ENCODE measurements around the gene MYO7A. TPM values are rescaled to one million over a fixed set of nuclear protein-coding genes. Genes with fewer than 3 reads are reported as not detected.

The MYO7A gene
- total RNA-seq, 1 donor from 2014 or later, result 0.82 TPM

DNA sequence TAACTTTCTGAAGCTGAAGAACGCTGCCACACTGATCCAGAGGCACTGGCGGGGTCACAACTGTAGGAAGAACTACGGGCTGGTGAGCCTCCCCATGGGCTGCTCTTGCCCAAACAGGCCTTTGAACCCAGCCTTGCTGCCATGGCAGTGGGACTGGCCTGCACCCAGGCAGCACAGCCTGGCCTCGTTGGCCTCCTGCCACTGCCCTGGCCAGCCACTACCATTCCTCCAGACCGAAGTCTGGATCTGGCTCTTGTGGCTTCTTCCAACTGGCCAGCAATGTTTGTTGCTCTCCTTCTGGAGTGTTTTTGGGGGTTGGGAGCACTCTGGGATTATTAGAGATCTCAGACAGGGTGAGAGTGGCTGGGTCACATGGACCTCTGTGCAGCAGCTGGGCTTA lies 51.0 kb downstream of the MYO7A start:
- DNase-seq (ENCODE audit: low spot score in 2 of 2), result peak in 1 of 2 donors; percentile 42
- no peak for FAIRE-seq

DNA sequence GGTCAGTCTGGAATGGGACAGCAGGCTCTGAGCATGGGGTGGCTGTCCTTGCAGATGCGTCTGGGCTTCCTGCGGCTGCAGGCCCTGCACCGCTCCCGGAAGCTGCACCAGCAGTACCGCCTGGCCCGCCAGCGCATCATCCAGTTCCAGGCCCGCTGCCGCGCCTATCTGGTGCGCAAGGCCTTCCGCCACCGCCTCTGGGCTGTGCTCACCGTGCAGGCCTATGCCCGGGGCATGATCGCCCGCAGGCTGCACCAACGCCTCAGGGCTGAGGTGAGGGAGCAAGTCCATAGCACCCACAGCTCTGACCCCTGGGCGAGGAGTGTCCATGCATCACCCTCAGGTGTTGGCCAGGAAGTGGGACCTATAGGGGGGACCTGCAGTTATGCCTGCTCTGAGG lies 51.6 kb downstream of the MYO7A start:
- DNase-seq (ENCODE audit: low spot score in 2 of 2) (no peak), FAIRE-seq (no peak)

DNA sequence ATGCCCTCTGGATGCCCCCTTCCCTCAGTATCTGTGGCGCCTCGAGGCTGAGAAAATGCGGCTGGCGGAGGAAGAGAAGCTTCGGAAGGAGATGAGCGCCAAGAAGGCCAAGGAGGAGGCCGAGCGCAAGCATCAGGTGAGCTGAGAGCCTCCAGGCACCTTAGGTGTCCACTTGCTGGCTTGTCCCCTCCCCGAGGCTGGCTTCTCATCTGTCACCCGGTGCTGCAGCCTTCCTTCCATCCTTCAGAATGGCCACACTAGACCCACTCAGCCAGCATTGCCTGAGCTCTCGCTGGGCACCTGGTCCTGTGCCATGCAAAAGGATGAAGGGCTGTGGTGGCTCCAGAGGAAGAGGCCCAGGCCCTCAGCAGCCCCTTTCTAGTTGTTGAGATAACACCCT lies 52.3 kb downstream of the MYO7A start:
- FAIRE-seq, result no peak
- no peak for DNase-seq (ENCODE audit: low spot score in 2 of 2)

DNA sequence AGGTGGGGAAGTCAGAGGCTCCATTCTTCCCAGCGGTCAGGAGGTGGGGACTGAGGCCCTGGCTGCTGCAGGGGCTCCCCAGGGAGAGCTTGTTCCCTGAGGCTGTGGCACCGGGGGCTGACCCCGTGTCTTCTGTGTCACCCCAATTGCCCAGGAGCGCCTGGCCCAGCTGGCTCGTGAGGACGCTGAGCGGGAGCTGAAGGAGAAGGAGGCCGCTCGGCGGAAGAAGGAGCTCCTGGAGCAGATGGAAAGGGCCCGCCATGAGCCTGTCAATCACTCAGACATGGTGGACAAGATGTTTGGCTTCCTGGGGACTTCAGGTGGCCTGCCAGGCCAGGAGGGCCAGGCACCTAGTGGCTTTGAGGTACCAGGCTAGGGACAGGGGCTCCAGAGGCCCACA lies 53.2 kb downstream of the MYO7A start:
- DNase-seq (ENCODE audit: low spot score in 2 of 2), result no peak
- FAIRE-seq, result no peak

DNA sequence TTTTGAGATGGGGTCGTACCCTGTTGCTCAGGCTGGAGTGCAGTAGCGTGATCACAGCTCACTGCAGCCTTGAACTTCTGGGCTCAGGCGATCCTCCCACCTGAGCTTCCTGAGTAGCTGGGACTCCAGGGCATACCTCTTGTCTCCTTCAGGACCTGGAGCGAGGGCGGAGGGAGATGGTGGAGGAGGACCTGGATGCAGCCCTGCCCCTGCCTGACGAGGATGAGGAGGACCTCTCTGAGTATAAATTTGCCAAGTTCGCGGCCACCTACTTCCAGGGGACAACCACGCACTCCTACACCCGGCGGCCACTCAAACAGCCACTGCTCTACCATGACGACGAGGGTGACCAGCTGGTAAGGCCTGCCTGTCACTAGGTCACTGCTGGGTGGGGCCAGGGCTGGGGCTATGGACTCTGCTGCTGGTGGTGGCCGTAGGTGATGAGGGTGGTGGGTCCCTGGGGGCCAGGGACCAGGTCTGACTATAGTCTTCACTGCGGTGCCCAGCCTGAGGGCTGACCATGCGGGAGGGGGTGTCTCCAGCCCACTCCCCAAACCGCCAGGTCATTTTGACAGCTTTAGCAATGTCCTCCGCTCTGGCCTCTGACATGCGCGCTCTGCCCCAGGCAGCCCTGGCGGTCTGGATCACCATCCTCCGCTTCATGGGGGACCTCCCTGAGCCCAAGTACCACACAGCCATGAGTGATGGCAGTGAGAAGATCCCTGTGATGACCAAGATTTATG lies 53.9 kb downstream of the MYO7A start:
- FAIRE-seq (no peak), DNase-seq (ENCODE audit: low spot score in 2 of 2) (no peak)

DNA sequence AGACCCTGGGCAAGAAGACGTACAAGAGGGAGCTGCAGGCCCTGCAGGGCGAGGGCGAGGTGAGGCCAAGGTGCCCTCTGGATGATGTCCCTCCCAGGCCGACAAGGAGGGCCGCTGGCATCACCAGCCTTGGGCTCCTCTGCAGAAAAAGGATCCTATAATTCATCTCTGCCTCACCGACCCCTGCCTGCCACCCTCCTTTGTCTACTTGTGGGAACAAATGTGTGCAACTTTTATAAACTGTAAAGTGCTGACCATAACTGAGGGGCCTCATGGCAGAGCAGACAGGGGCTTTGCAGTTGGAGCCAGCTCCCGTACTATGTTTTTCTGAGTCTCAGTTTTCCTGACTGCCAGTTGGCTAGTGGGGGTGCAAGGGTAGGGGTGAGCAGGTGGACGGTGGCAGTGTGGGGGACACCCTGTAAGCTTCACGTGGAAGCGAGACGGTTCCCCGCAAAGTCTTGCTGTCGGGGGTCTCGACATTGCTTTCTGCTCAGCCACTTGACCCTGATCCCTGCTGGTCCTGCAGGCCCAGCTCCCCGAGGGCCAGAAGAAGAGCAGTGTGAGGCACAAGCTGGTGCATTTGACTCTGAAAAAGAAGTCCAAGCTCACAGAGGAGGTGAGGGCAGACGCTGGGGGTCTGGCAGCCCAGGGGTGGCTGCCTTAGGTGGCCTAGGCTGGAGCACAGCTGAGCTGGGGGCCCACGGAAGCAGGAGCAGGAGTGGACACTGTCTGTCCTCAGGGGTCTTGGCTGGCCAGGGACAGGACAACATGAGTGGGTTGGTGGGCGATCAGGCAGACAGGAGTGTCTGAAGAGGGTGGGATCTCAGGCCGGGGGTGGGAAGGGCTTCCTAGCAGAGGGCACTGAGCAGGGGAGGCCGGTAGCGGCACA lies 54.7 kb downstream of the MYO7A start:
- DNase-seq (ENCODE audit: low spot score in 2 of 2), result no peak
- FAIRE-seq, result no peak

DNA sequence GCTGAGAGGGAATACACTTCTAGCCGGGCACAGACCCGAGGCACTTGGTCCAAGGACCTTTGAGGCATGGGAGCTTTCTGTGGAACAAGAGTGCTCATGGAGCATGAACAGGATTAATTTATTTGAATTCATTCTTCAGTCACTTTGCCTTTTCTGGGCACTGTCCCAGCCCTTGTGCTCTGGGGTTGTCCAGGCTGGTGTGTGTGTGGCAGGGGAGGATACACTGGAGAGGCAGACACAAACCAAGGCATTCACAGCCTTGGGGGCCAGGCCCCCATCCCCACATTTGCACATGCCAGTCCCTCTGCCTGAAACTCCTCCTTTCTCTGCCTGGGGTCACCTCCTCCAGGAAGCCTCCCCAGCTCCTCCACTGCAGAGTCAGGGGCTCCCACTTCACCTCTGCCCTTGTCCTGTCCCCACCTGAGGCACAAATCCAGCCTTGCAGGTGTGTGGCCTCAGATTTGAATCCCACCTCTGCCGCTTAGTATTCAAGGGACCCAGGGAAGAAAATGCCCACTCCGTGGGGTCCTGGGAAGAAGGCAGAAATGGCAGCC lies 55.5 kb downstream of the MYO7A start:
- DNase-seq (ENCODE audit: low spot score in 2 of 2), result peak; percentile 47 to 49
- no peak for FAIRE-seq

DNA sequence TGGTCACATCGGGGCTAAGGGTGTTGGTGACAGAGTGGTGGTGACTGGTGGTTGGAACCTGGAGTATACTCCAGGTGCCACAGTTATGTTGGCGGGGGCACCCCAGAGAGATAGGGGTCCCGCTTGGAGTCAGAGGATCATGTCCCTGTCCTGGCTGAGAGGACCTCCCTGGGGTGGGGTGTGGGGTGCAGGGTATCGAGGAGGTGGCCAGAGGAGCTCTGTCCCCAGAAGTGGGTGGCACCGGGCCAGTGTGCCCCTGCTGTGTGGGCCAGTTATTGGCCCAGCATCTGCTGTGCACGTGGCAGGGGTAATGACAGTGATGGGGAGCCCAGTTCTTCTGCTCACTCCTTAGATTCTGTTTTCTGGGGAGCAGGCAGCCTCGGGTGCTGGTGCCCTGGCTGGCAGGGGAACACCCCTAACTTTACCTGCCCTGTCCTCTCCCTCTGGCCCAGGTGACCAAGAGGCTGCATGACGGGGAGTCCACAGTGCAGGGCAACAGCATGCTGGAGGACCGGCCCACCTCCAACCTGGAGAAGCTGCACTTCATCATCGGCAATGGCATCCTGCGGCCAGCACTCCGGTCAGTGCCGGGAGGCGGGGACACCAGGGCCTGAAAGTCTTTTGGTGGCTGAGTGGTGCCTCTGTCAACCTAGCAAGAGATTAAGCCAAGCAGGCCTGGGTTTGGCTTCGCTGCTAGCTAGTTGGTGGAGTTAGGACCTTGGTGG lies 56.3 kb downstream of the MYO7A start:
- no peak for DNase-seq (ENCODE audit: low spot score in 2 of 2)
- FAIRE-seq, result no peak

DNA sequence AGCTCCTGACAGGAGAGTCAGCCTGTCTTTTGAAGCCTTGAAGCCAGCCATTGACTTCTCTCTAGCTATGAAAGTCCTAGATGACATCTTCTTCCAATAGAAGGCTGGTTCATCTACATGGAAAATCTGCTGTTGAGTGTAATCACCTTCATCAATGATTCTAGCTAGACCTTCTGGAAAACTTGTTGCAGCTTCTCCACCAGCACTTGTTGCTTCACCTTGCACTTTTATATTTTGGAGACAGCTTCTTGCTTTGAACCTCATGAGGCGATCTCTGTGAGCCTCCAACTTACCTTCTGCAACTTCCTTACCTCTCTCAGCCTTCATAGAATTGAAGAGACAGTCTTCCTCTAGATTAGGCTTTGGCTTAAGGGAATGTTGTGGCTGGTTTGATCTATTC lies 58.3 kb downstream of the MYO7A start:
- FAIRE-seq, result no peak
- no peak for DNase-seq (ENCODE audit: low spot score in 2 of 2)

DNA sequence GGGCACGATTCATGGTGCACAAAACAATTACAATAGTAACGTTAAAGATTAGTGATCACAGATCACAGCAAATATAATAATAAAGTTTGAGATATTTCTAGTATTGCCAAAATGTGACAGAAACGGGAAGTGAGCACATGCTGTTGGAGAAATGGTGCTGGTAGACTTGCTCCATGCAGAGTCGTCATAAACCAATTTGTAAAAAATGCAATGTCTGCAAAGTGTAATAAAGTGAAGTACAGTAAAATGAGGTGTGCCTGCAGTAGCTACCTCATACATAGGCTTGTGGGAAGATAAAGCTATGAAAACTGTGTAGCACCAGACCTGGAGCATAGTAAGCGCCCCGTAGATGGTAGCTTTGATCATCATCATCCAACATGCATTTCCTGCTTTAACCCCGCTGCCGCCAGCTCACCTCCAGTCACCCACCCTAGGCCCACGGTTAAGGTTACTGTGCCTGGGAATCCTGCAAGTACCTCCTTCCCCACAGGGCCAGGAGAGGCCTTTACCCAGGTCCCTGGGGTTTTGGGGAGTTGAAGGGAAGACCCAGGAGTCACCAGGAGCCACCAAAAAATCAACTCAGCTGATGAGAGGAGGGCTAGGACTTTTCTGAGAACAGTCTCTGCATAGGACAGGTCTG lies 59.2 kb downstream of the MYO7A start:
- no peak for DNase-seq (ENCODE audit: low spot score in 2 of 2)
- FAIRE-seq, result no peak

DNA sequence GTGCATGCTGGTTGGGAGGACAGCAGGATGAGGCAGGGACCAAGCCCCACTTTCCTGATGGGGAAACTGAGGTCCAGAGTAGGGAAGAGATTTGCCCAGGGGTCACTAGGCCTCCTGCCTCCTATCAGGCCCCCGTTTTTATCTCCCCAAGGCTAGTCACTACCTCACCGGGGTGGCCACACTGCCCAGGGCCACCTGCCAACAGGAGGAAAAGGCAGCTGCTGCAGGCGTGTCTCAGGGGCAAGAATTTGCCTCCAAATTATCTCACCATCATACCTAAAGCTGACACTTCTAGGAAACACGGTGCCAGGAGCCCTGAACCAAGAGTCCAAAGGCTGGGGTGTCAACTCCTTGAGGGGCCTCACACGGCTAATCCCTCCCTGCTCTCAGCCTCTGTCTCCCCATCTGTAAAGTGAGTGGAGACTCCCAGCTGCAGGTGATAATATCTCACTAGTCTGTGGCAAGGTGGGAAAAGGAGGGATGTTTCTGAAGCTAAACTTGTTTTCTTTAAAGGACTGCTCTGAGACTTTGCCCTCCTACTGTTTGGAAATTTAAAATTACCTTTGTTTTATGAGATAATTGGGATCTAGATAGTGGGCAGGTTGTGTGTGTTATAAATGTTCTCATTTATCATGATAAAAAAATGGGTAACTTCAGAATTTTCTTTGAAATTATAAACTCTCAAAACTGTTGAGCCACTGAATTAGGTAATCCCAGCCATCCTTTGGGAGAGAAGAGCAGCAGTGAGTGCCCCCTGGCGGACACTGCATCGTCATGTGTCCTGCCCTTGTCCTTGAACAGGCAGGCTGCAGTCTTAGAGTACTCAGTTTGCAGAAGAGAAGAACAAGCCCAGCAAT lies 60.0 kb downstream of the MYO7A start:
- DNase-seq (ENCODE audit: low spot score in 2 of 2) (peak; percentile 77 to 87), FAIRE-seq (peak; percentile 82)

DNA sequence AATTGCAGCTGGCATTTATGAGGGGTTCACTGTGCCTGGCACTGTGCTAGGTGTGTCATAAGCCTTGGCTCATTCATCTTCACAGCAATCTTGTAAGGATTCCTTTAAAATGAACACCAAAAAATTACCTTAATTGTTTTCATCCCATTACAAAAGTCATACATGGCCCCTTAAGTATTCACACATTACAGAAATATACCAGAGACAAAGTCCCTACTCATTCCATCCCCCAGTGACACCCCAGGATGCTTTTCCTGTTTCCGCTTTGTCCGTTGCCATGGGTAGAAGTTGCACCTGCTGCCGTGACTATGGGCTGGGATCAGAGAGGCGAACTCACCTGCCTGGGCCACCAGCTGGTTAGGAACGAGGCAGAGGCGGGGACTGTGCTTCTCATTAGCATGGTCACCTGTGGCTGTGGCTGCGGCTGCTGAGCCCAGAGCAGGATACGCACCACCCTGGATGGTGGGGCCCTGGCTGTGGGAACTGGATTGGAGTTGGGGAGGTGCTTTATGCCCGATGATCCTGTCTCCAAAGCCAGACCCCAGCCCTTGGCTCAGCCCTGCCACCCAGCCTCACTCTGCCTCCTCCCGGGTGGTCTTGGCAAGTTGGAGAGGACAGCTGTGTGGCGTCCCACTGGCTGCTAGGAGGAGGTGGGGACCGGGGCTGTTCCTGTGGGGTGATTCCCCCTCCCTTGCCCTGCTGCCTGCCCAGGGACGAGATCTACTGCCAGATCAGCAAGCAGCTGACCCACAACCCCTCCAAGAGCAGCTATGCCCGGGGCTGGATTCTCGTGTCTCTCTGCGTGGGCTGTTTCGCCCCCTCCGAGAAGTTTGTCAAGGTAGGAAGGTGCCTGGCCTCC lies 60.8 kb downstream of the MYO7A start:
- no peak for DNase-seq (ENCODE audit: low spot score in 2 of 2)
- no peak for FAIRE-seq

DNA sequence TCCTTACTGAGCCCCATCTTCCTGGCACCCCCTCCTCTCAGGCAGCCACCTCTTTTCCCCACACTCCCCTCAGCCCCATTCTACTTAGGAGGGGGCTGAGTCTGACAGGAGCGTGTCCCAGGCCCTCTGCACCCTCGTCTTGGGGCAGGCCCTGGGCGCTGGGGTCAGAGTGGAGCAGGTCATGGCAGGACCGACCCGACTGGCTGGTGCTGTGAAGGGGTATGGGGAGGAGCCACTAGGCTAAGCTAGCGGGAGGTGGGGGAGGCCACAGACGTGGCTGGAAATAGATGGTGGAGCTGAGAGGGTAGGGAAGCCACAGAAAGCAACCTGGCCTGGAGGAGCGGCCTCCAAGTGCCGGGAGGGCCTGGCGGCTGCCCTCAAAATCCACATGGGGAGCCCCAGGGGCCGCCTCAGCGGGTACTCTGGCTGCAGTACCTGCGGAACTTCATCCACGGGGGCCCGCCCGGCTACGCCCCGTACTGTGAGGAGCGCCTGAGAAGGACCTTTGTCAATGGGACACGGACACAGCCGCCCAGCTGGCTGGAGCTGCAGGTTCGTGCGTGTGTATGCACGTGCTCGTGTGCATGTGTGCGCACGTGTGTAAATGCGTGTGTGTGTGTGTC lies 61.7 kb downstream of the MYO7A start:
- DNase-seq (ENCODE audit: low spot score in 2 of 2), result no peak
- FAIRE-seq, result no peak

DNA sequence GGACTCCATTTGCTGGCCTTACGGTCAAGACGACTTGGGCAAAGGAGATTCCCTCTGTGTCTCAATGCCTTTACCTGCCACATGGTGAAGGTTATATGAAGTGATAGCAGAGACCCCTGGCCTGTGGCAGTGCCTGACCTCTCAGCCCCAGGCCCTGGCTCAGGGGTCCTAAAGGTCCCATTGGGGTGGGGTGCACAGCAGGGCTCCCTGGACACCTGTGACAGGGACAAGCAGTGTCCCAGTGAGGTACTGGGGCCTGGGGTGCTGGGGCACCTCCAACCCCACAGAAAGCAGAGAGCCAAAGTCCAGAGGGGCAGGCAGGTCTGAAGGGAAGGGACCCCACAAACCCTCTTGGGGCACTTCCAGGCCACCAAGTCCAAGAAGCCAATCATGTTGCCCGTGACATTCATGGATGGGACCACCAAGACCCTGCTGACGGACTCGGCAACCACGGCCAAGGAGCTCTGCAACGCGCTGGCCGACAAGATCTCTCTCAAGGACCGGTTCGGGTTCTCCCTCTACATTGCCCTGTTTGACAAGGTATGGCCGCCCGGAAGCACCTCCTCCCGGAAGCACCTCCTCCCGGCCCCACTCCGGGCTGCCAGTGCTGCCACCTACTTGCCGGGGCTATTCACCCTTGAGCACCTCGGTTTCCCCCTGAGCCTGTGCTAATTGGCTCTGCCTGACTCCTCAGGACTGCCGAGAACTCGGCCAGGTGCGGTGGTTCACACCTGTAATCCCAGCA lies 62.5 kb downstream of the MYO7A start:
- FAIRE-seq (no peak), DNase-seq (ENCODE audit: low spot score in 2 of 2) (no peak)

DNA sequence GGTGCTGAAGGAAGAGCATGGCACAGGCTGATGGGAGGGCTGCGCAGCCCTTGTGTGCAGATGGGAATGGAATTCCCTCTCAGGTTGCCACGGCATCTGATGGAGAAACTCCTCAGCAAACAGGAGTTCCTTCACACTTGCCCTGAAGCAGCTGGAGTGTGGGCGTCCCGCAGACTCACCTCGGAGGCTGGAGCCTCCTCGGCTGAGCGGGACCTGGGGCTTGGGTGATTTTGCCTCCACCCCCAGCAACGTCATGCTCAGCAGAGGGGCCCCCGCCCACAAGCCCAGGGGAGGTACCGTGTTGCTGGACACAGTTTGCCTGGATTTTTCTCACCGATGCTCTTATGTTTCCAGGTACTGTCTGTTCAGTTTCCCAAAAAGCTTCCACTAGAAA lies 63.4 kb downstream of the MYO7A start:
- no peak for FAIRE-seq
- peak in 1 of 2 donors; percentile 42 for DNase-seq (ENCODE audit: low spot score in 2 of 2)

DNA sequence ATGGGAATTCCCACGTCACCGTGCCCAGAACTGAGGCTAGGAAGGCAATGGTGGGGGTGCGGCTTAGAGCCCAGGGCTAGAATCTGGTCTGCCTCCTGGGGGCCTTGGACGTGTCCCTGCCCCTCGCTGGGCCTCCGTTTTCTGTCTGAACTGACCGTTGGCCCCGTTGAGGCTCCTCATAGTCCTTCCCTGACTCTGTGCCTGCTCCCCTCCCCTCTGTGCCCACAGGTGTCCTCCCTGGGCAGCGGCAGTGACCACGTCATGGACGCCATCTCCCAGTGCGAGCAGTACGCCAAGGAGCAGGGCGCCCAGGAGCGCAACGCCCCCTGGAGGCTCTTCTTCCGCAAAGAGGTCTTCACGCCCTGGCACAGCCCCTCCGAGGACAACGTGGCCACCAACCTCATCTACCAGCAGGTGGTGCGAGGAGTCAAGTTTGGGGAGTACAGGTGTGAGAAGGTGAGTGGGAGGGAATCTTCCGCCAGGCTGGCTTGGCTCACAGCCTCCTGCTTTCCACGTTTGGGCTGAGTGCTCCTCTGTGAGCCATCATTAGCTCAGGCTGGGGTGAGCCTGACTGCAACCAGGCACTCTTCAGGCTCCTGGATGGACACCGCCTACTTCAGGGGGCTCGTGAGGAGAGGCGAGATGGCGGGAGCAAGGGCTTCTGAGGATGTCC lies 63.9 kb downstream of the MYO7A start:
- FAIRE-seq, result no peak
- DNase-seq (ENCODE audit: low spot score in 2 of 2), result no peak

DNA sequence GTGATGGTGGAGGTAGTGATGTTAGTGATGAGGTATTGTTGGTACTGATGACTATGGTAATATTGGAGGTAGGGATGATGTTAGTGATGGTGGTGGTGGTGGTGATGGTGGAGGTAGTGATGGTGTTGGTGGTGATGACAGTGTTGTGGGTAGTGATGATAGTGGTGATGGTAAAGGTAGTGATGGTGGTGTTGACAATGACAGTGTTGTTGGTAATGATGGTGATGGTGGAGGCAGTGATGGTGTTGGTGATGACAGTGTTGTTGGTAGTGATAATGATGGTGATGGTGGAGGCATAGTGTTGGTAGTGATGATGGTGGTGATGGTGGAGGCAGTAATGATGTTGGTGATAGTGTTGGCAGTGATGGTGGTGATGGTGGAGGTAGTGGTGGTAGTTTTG lies 65.1 kb downstream of the MYO7A start:
- FAIRE-seq (no peak), DNase-seq (ENCODE audit: low spot score in 2 of 2) (no peak)

Data from frontal cortex (tissue), 4 donors.